GM12878 (cell line): ENCODE results near the gene ZNF410.

Experiments used
- CTCF ChIP-seq, 3 experiments: IDR thresholded peaks in 2 of 3; conservative IDR thresholded peaks in 1 of 3; 2 replicates each; pipeline ENCODE4 v1.5.1; 2011; ENCODE audit warnings: low read depth in 3 of 3, low read length in 3 of 3, mild to moderate bottlenecking in 3 of 3, control low read depth in 2 of 3, moderate library complexity in 2 of 3, inconsistent platforms in 1 of 3, mixed read lengths in 1 of 3; ENCODE audit not compliant: control insufficient read depth in 2 of 3, insufficient read depth in 1 of 3; ENCODE audit errors: extremely low read depth in 1 of 3
- EGR1 ChIP-seq, 2 experiments: IDR thresholded peaks; 1 replicate in 1 of 2; 2 replicates in 1 of 2; pipeline ENCODE4 v1.6.1; 2011 to 2012; ENCODE audit warnings: low read depth in 2 of 2, low read length in 2 of 2, borderline replicate concordance in 1 of 2, mild to moderate bottlenecking in 1 of 2, moderate library complexity in 1 of 2
- EP300 ChIP-seq, 2 experiments: fragments of 150-350 bp in 1 of 2; IDR thresholded peaks; 2 replicates each; pipeline ENCODE4 v1.6.1; 2011 to 2012; ENCODE audit warnings: low read depth in 2 of 2, low read length in 2 of 2, borderline replicate concordance in 1 of 2, improper control_type of control experiment in 1 of 2, inconsistent platforms in 1 of 2; ENCODE audit not compliant: control insufficient read depth in 1 of 2
- GABPA ChIP-seq: IDR thresholded peaks from 2 replicates; pipeline ENCODE4 v1.6.1; 2014; ENCODE audit warnings: antibody characterized with exemption, low read depth, mild to moderate bottlenecking, inconsistent platforms
- GATAD2B ChIP-seq: fragments of 450-650 bp; conservative IDR thresholded peaks from 2 replicates; pipeline ENCODE4 v1.6.1; 2017; ENCODE audit warnings: low read depth, mild to moderate bottlenecking, moderate library complexity
- NRF1 ChIP-seq: conservative IDR thresholded peaks from 2 replicates; pipeline ENCODE4 v1.6.1; 2011; ENCODE audit warnings: mild to moderate bottlenecking, low read depth, low read length, improper control_type of control experiment
- POLR2AphosphoS5 ChIP-seq: IDR thresholded peaks from 2 replicates; pipeline ENCODE4 v1.6.1; 2011; ENCODE audit warnings: mild to moderate bottlenecking, low read length, inconsistent platforms
- PRDM15 ChIP-seq: fragments of 450-650 bp; formaldehyde crosslinking; IDR thresholded peaks from 2 replicates; pipeline ENCODE4 v1.4.0; 2020; ENCODE audit warnings: mild to moderate bottlenecking, moderate library complexity
- RFX5 ChIP-seq: IDR thresholded peaks from 2 replicates; pipeline ENCODE4 v1.6.1; 2011; ENCODE audit warnings: low read depth, low read length, improper control_type of control experiment
- SREBF1 ChIP-seq: IDR thresholded peaks from 2 replicates; pipeline ENCODE4 v1.6.1; 2012; ENCODE audit warnings: mild to moderate bottlenecking, low read length
- YY1 ChIP-seq: IDR thresholded peaks from 2 replicates; pipeline ENCODE4 v1.6.1; 2011; ENCODE audit warnings: low read depth, mild to moderate bottlenecking, low read length
- ZNF274 ChIP-seq: IDR thresholded peaks from one replicate; pipeline ENCODE4 v1.8.0; 2011; ENCODE audit not compliant: insufficient read length, insufficient read depth
- TF ChIP-seq, protein P1 (sequence below): fragments of 450-650 bp; formaldehyde crosslinking; IDR thresholded peaks from 2 replicates; pipeline ENCODE4 v1.4.0; 2022; ENCODE audit warnings: mild to moderate bottlenecking, moderate library complexity

- TF ChIP-seq NRF1, result no peak
- no peak for TF ChIP-seq POLR2AphosphoS5
- TF ChIP-seq, protein P1, sequence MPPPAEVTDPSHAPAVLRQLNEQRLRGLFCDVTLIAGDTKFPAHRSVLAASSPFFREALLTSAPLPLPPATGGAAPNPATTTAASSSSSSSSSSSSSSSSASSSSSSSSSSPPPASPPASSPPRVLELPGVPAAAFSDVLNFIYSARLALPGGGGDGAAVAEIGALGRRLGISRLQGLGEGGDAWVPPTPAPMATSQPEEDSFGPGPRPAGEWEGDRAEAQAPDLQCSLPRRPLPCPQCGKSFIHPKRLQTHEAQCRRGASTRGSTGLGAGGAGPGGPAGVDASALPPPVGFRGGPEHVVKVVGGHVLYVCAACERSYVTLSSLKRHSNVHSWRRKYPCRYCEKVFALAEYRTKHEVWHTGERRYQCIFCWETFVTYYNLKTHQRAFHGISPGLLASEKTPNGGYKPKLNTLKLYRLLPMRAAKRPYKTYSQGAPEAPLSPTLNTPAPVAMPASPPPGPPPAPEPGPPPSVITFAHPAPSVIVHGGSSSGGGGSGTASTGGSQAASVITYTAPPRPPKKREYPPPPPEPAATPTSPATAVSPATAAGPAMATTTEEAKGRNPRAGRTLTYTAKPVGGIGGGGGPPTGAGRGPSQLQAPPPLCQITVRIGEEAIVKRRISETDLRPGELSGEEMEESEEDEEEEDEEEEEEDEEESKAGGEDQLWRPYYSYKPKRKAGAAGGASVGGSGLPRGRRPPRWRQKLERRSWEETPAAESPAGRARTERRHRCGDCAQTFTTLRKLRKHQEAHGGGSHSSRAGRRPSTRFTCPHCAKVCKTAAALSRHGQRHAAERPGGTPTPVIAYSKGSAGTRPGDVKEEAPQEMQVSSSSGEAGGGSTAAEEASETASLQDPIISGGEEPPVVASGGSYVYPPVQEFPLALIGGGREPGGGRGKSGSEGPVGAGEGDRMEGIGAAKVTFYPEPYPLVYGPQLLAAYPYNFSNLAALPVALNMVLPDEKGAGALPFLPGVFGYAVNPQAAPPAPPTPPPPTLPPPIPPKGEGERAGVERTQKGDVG (CRISPR knock-in tag), result no peak
- no peak for TF ChIP-seq EP300 (IDR thresholded peaks at IDR 0.05; ENCODE audit: borderline replicate concordance in 1 of 2, control insufficient read depth in 1 of 2, low read depth in 2 of 2, low read length in 2 of 2)
- no peak for TF ChIP-seq PRDM15
- TF ChIP-seq CTCF (IDR thresholded peaks at IDR 0.05 in 2 of 3, conservative IDR thresholded peaks at IDR 0.05 in 1 of 3; ENCODE audit: control insufficient read depth in 2 of 3, extremely low read depth in 1 of 3, insufficient read depth in 1 of 3, low read depth in 3 of 3, low read length in 3 of 3), result no peak
- TF ChIP-seq GATAD2B, result no peak
- no peak for TF ChIP-seq EGR1 (IDR thresholded peaks at IDR 0.05; ENCODE audit: borderline replicate concordance in 1 of 2, low read depth in 2 of 2, low read length in 2 of 2)
- no peak for TF ChIP-seq GABPA
- TF ChIP-seq SREBF1, result no peak
- TF ChIP-seq RFX5, result no peak
- TF ChIP-seq YY1, result no peak
- no peak for TF ChIP-seq ZNF274
Observed at GRCh38 chr14:73843296-73843695, 43.4 kb upstream of the ZNF410 start.
